HEK293 (cell line): ENCODE results near the gene TTLL4.
A peak's percentile ranks its signal among the peaks of the same experiment; 100 is the strongest.

Experiments used
- CTCF ChIA-PET: fragments of 350-600 bp; formaldehyde crosslinking; extraction: SDS; loops from one replicate; lab custom pipeline; 2021; ENCODE audit warnings: antibody characterized with exemption; lab: Yijun Ruan, JAX
- POLR2A ChIA-PET: fragments of 300-600 bp; formaldehyde crosslinking; extraction: SDS; loops from one replicate; lab custom pipeline; 2020; ENCODE audit warnings: antibody characterized with exemption, inconsistent platforms; lab: Yijun Ruan, JAX
- H3K27ac ChIP-seq: fragments of 200-500 bp; sonication (Bioruptor generic); 2 replicates; pipeline ENCODE4 v1.5.1; 2014; ENCODE audit warnings: low read depth, low read length, control low read depth, inconsistent platforms; ENCODE audit errors: extremely low read depth
- H3K36me3 ChIP-seq, 2 experiments: fragments of 200-500 bp in 1 of 2; sonication (Bioruptor generic) in 1 of 2; 1 replicate in 1 of 2; 2 replicates in 1 of 2; pipeline ENCODE4 v1.5.1; 2014 to 2017; ENCODE audit warnings: inconsistent platforms in 2 of 2, low read length in 2 of 2; ENCODE audit not compliant: control insufficient read depth in 2 of 2, insufficient read depth in 1 of 2
- H3K4me1 ChIP-seq: fragments of 200-500 bp; sonication (Bioruptor generic); 2 replicates; pipeline ENCODE4 v1.5.1; 2014; ENCODE audit warnings: mild to moderate bottlenecking, low read length, inconsistent platforms; ENCODE audit not compliant: control insufficient read depth, insufficient read depth
- H3K4me3 ChIP-seq: 2 replicates; pipeline ENCODE4 v1.5.1; 2011; ENCODE audit warnings: low read depth, mild to moderate bottlenecking, control low read depth, low read length, moderate library complexity
- H3K9me3 ChIP-seq: fragments of 200-500 bp; sonication (Bioruptor generic); 2 replicates; pipeline ENCODE4 v1.5.1; 2014; ENCODE audit warnings: low read depth, low read length, inconsistent platforms; ENCODE audit not compliant: control insufficient read depth, insufficient read depth
- GLIS1 ChIP-seq: fragments of 450-650 bp; formaldehyde crosslinking; IDR thresholded peaks from 2 replicates; pipeline ENCODE4 v1.5.1; 2016; ENCODE audit warnings: missing biosample characterization, missing genetic modification characterization
- HOXC10 ChIP-seq: sonication (generic); formaldehyde crosslinking; IDR thresholded peaks from 2 replicates; pipeline ENCODE4 v1.8.1; 2023; ENCODE audit warnings: mild to moderate bottlenecking, missing genetic modification reagents
- OVOL3 ChIP-seq: fragments of 450-650 bp; formaldehyde crosslinking; IDR thresholded peaks from 2 replicates; pipeline ENCODE4 v1.5.1; 2016; ENCODE audit warnings: missing biosample characterization, missing genetic modification characterization
- PRDM1 ChIP-seq: fragments of 450-650 bp; formaldehyde crosslinking; IDR thresholded peaks from 2 replicates; pipeline ENCODE4; 2016; ENCODE audit warnings: missing biosample characterization, missing genetic modification characterization
- SCRT2 ChIP-seq: fragments of 450-650 bp; formaldehyde crosslinking; IDR thresholded peaks from 2 replicates; pipeline ENCODE4 v1.5.1; 2016; ENCODE audit warnings: missing biosample characterization, missing genetic modification characterization
- SETDB1 ChIP-seq: IDR thresholded peaks from one replicate; pipeline ENCODE4 v1.6.1; 2017; ENCODE audit warnings: mild to moderate bottlenecking, low read length, moderate library complexity, mixed read lengths; ENCODE audit not compliant: insufficient read length
- SP7 ChIP-seq: fragments of 450-650 bp; formaldehyde crosslinking; IDR thresholded peaks from 2 replicates; pipeline ENCODE4 v1.5.1; 2016; ENCODE audit warnings: missing biosample characterization, missing genetic modification characterization
- WT1 ChIP-seq: fragments of 450-650 bp; formaldehyde crosslinking; IDR thresholded peaks from 2 replicates; pipeline ENCODE4 v1.5.1; 2016; ENCODE audit warnings: missing biosample characterization, missing genetic modification characterization
- YY1 ChIP-seq: fragments of 450-650 bp; formaldehyde crosslinking; IDR thresholded peaks from 2 replicates; pipeline ENCODE4 v1.5.1; 2018; ENCODE audit warnings: missing biosample characterization, missing genetic modification characterization
- ZFHX2 ChIP-seq: fragments of 450-650 bp; formaldehyde crosslinking; conservative IDR thresholded peaks from 2 replicates; pipeline ENCODE4 v1.5.1; 2016; ENCODE audit warnings: missing biosample characterization, missing genetic modification characterization
- ZIC2 ChIP-seq: fragments of 450-650 bp; formaldehyde crosslinking; IDR thresholded peaks from 2 replicates; pipeline ENCODE4 v1.5.1; 2016; ENCODE audit warnings: missing biosample characterization, missing genetic modification characterization
- ZNF133 ChIP-seq: fragments of 450-650 bp; formaldehyde crosslinking; IDR thresholded peaks from 2 replicates; pipeline ENCODE4 v1.5.1; 2016; ENCODE audit warnings: missing biosample characterization, missing genetic modification characterization
- ZNF155 ChIP-seq: fragments of 450-650 bp; formaldehyde crosslinking; IDR thresholded peaks from 2 replicates; pipeline ENCODE4 v1.5.1; 2016; ENCODE audit warnings: missing biosample characterization, missing genetic modification characterization
- ZNF248 ChIP-seq: fragments of 450-650 bp; formaldehyde crosslinking; IDR thresholded peaks from 2 replicates; pipeline ENCODE4 v1.5.1; 2017; ENCODE audit warnings: missing biosample characterization, missing genetic modification characterization
- ZNF366 ChIP-seq: fragments of 450-650 bp; formaldehyde crosslinking; conservative IDR thresholded peaks from 2 replicates; pipeline ENCODE4 v1.5.1; 2016; ENCODE audit warnings: missing biosample characterization, missing genetic modification characterization
- ZNF600 ChIP-seq: fragments of 450-650 bp; formaldehyde crosslinking; IDR thresholded peaks from 2 replicates; pipeline ENCODE4 v1.5.1; 2016; ENCODE audit warnings: missing biosample characterization, missing genetic modification characterization
- ZNF629 ChIP-seq: fragments of 450-650 bp; formaldehyde crosslinking; IDR thresholded peaks from 2 replicates; pipeline ENCODE4 v1.5.1; 2017; ENCODE audit warnings: missing biosample characterization, missing genetic modification characterization
- ZNF654 ChIP-seq: fragments of 450-650 bp; formaldehyde crosslinking; IDR thresholded peaks from 2 replicates; pipeline ENCODE4 v1.5.1; 2016; ENCODE audit warnings: low read depth, missing biosample characterization, missing genetic modification characterization
- ZNF660 ChIP-seq: fragments of 450-650 bp; IDR thresholded peaks from 2 replicates; pipeline ENCODE4 v1.5.1; 2018; ENCODE audit warnings: missing biosample characterization, mild to moderate bottlenecking, missing genetic modification characterization
- ZNF76 ChIP-seq: fragments of 450-650 bp; formaldehyde crosslinking; IDR thresholded peaks from 2 replicates; pipeline ENCODE4; 2016; ENCODE audit warnings: low read depth, missing biosample characterization, missing genetic modification characterization, borderline replicate concordance
- ZNF837 ChIP-seq: fragments of 450-650 bp; formaldehyde crosslinking; IDR thresholded peaks from 2 replicates; pipeline ENCODE4 v1.5.1; 2016; ENCODE audit warnings: missing biosample characterization, missing genetic modification characterization
- ZSCAN23 ChIP-seq: fragments of 450-650 bp; formaldehyde crosslinking; IDR thresholded peaks from 2 replicates; pipeline ENCODE4 v1.5.1; 2016; ENCODE audit warnings: missing biosample characterization, missing genetic modification characterization
- TF ChIP-seq, protein P1 (sequence below): fragments of 450-650 bp; formaldehyde crosslinking; IDR thresholded peaks from 2 replicates; pipeline ENCODE4 v1.5.1; 2016; ENCODE audit warnings: missing biosample characterization, missing genetic modification characterization
- TF ChIP-seq, protein P2 (sequence below): fragments of 450-650 bp; formaldehyde crosslinking; IDR thresholded peaks from 2 replicates; pipeline ENCODE4 v1.5.1; 2016; ENCODE audit warnings: missing biosample characterization, missing genetic modification characterization
- TF ChIP-seq, protein P3 (sequence below): fragments of 450-650 bp; IDR thresholded peaks from 2 replicates; pipeline ENCODE4 v1.5.1; 2018; ENCODE audit warnings: missing biosample characterization, mild to moderate bottlenecking, missing genetic modification characterization
- TF ChIP-seq, protein P4 (sequence below): fragments of 450-650 bp; formaldehyde crosslinking; optimal IDR thresholded peaks from 2 replicates; pipeline ENCODE3; 2016; ENCODE audit warnings: missing biosample characterization, mild to moderate bottlenecking, missing genetic modification characterization

TTLL4 gene

DNA sequence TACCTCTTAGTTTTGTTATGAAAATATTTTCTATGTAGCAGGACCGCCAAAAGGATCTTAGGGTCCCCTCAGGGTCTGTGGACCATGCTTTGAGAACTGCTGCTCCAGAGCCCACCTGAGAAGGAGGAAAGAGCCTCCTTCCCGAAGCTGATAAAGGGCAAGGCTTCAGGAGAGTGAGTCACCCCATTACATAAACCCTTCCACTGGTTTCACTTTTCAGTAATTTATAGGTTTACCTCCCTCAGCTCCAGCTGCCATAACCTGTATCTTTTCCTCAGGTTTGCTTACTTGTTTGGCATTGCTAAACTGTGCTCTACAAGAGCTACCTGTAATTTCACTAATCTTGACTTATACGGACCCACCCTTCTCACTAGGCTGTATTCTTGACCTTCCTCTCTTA, 6.6 kb downstream of the TTLL4 start:
- Histone ChIP-seq H3K36me3 (peaks cover 11 to 23% of the 10 kb centered on the region in 2 experiments), H3K27ac (no peak overlapping the region), H3K4me1 (peaks cover 25% of the 10 kb centered on the region), H3K4me3 (no peak overlapping the region), H3K9me3 (no peaks in the 10 kb centered on the region)
- POLR2A ChIA-PET: no interaction called here
- no peak for TF ChIP-seq ZNF629 (tag by site-specific recombination)
- TF ChIP-seq, protein P1, sequence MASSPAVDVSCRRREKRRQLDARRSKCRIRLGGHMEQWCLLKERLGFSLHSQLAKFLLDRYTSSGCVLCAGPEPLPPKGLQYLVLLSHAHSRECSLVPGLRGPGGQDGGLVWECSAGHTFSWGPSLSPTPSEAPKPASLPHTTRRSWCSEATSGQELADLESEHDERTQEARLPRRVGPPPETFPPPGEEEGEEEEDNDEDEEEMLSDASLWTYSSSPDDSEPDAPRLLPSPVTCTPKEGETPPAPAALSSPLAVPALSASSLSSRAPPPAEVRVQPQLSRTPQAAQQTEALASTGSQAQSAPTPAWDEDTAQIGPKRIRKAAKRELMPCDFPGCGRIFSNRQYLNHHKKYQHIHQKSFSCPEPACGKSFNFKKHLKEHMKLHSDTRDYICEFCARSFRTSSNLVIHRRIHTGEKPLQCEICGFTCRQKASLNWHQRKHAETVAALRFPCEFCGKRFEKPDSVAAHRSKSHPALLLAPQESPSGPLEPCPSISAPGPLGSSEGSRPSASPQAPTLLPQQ (tag by site-specific recombination): no peak
- TF ChIP-seq ZNF248 (tag by site-specific recombination): no peak
- TF ChIP-seq ZNF155 (tag by site-specific recombination): no peak
- TF ChIP-seq ZNF366 (tag by site-specific recombination): peak; percentile 66
- TF ChIP-seq, protein P2, sequence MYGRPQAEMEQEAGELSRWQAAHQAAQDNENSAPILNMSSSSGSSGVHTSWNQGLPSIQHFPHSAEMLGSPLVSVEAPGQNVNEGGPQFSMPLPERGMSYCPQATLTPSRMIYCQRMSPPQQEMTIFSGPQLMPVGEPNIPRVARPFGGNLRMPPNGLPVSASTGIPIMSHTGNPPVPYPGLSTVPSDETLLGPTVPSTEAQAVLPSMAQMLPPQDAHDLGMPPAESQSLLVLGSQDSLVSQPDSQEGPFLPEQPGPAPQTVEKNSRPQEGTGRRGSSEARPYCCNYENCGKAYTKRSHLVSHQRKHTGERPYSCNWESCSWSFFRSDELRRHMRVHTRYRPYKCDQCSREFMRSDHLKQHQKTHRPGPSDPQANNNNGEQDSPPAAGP (tag by site-specific recombination): peak; percentile 40; the same call in 1 of the 2 replicates
- peak; percentile 72 for TF ChIP-seq ZNF600 (tag by site-specific recombination)
- TF ChIP-seq ZFHX2 (tag by site-specific recombination): no peak
- 0 out of 2 replicates have a peak, but pooled peaks have one; percentile 30 for TF ChIP-seq SCRT2 (tag by site-specific recombination)
- TF ChIP-seq GLIS1 (tag by site-specific recombination): peak; percentile 81
- peak; percentile 84 for TF ChIP-seq SP7 (tag by site-specific recombination)
- TF ChIP-seq, protein P3, sequence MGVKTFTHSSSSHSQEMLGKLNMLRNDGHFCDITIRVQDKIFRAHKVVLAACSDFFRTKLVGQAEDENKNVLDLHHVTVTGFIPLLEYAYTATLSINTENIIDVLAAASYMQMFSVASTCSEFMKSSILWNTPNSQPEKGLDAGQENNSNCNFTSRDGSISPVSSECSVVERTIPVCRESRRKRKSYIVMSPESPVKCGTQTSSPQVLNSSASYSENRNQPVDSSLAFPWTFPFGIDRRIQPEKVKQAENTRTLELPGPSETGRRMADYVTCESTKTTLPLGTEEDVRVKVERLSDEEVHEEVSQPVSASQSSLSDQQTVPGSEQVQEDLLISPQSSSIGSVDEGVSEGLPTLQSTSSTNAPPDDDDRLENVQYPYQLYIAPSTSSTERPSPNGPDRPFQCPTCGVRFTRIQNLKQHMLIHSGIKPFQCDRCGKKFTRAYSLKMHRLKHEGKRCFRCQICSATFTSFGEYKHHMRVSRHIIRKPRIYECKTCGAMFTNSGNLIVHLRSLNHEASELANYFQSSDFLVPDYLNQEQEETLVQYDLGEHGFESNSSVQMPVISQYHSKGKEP: no peak
- TF ChIP-seq WT1: peak; percentile 56
- TF ChIP-seq, protein P4, sequence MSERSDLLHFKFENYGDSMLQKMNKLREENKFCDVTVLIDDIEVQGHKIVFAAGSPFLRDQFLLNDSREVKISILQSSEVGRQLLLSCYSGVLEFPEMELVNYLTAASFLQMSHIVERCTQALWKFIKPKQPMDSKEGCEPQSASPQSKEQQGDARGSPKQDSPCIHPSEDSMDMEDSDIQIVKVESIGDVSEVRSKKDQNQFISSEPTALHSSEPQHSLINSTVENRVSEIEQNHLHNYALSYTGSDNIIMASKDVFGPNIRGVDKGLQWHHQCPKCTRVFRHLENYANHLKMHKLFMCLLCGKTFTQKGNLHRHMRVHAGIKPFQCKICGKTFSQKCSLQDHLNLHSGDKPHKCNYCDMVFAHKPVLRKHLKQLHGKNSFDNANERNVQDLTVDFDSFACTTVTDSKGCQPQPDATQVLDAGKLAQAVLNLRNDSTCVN (tag by site-specific recombination): no peak
- no peak for TF ChIP-seq ZNF133 (tag by site-specific recombination)
- TF ChIP-seq ZNF654 (tag by site-specific recombination): no peak
- no peak for TF ChIP-seq YY1
- TF ChIP-seq OVOL3 (tag by site-specific recombination): no peak
- TF ChIP-seq ZNF660 (tag by site-specific recombination): 0 out of 2 replicates have a peak, but pooled peaks have one; percentile 16
- no peak for TF ChIP-seq PRDM1 (tag by site-specific recombination)
- no peak for TF ChIP-seq ZNF837 (tag by site-specific recombination)
- CTCF ChIA-PET: no interaction called here

DNA sequence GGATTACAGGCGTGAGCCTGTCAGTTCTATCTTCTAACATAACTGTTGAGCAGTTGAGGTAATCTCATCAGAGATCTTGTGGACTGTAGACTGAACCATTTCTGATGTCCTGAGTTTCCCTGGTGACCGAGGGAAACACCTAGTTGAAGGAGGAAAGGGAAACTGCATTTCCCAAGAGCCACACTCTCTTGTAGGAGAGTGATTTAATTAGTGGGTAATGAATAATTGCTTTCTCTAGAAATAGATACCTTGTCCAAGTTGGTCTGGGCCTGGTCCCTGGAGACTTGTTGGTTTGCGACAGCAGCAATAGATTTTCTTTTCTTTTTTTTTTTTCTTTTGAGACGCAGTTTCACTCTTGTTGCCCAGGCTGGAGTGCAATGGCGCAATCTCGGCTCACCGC, 7.4 kb downstream of the TTLL4 start:
- ChIA-PET POLR2A (no interaction called here), CTCF (no interaction called here)
- Histone ChIP-seq H3K27ac (no peak overlapping the region), H3K9me3 (no peaks in the 10 kb centered on the region), H3K4me1 (peaks cover 33% of the 10 kb centered on the region), H3K4me3 (no peak overlapping the region), H3K36me3 (peaks cover 11 to 23% of the 10 kb centered on the region in 2 experiments)
- TF ChIP-seq, protein P1 (tag by site-specific recombination): no peak
- TF ChIP-seq GLIS1 (tag by site-specific recombination) (peak; percentile 28; the same call in 1 of the 2 replicates), SETDB1 (no peak), ZIC2 (no peak), ZNF660 (tag by site-specific recombination) (no peak), ZNF76 (no peak), PRDM1 (tag by site-specific recombination) (peak; percentile 60; the same call in 1 of the 2 replicates), ZSCAN23 (no peak), HOXC10 (no peak)
- TF ChIP-seq, protein P3: no peak
